Loucy (cell line): ENCODE results near the gene KCNJ12.

Source experiments
- H2AFZ ChIP-seq: fragments of 200-600 bp; sonication (generic); 2 replicates; pipeline ENCODE4 v1.6.0; 2016; ENCODE audit warnings: antibody characterized with exemption, mild to moderate bottlenecking, low read length, moderate library complexity
- H3F3A ChIP-seq: fragments of 200-600 bp; 2 replicates; pipeline ENCODE4 v1.6.0; 2016; ENCODE audit warnings: antibody characterized with exemption, low read depth, mild to moderate bottlenecking
- H3K27me3 ChIP-seq: fragments of 200-600 bp; sonication (generic); 2 replicates; pipeline ENCODE4 v1.6.1; 2014; ENCODE audit warnings: low read length, mild to moderate bottlenecking; ENCODE audit not compliant: insufficient read depth, poor library complexity, severe bottlenecking
- H3K36me3 ChIP-seq: fragments of 200-600 bp; sonication (generic); 2 replicates; pipeline ENCODE4 v1.6.1; 2016; ENCODE audit warnings: low read length; ENCODE audit not compliant: insufficient read depth
- H3K4me1 ChIP-seq: fragments of 200-600 bp; sonication (generic); 2 replicates; pipeline ENCODE4 v1.5.1; 2014; ENCODE audit warnings: low read length, mild to moderate bottlenecking; ENCODE audit not compliant: insufficient read depth, poor library complexity, severe bottlenecking
- H3K4me2 ChIP-seq: fragments of 200-600 bp; sonication (generic); 2 replicates; pipeline ENCODE4 v1.6.0; 2014; ENCODE audit warnings: antibody characterized with exemption, low read length, low read depth, mild to moderate bottlenecking; ENCODE audit not compliant: poor library complexity, severe bottlenecking
- H3K4me3 ChIP-seq: fragments of 200-600 bp; sonication (generic); 2 replicates; pipeline ENCODE4 v1.5.1; 2014; ENCODE audit warnings: low read length, mild to moderate bottlenecking, mixed read lengths; ENCODE audit not compliant: poor library complexity, severe bottlenecking
- H3K79me2 ChIP-seq: fragments of 200-600 bp; sonication (generic); 2 replicates; pipeline ENCODE4 v1.6.1; 2014; ENCODE audit warnings: low read length; ENCODE audit not compliant: insufficient read depth
- H3K9ac ChIP-seq: fragments of 200-600 bp; sonication (generic); 2 replicates; pipeline ENCODE4 v1.6.0; 2014; ENCODE audit warnings: mild to moderate bottlenecking, low read depth, low read length, moderate library complexity; ENCODE audit not compliant: poor library complexity, severe bottlenecking
- H3K9me2 ChIP-seq: fragments of 200-600 bp; sonication (generic); replicated peaks from 2 replicates; pipeline ENCODE4 v1.6.1; 2016; ENCODE audit warnings: low read depth, low read length, mixed read lengths
- H3K9me3 ChIP-seq: fragments of 200-600 bp; sonication (generic); 2 replicates; pipeline ENCODE4 v1.6.1; 2014; ENCODE audit warnings: mild to moderate bottlenecking, antibody characterized with exemption, low read length, low read depth; ENCODE audit not compliant: insufficient read depth
- H4K20me1 ChIP-seq: fragments of 200-600 bp; sonication (generic); 2 replicates; pipeline ENCODE4 v1.6.0; 2014; ENCODE audit warnings: antibody characterized with exemption, low read length, mild to moderate bottlenecking; ENCODE audit not compliant: insufficient read depth, poor library complexity, severe bottlenecking
- CTCF ChIP-seq: fragments of 200-600 bp; sonication (generic); conservative IDR thresholded peaks from 2 replicates; pipeline ENCODE4 v1.5.1; 2014; ENCODE audit warnings: mild to moderate bottlenecking, antibody characterized with exemption, low read length
- EZH2phosphoT487 ChIP-seq: fragments of 200-600 bp; IDR thresholded peaks from 2 replicates; pipeline ENCODE4 v1.6.1; 2018; ENCODE audit warnings: antibody characterized with exemption, mild to moderate bottlenecking, moderate library complexity, borderline replicate concordance

Gene KCNJ12

GRCh38 chr17:21467739-21468490 lies 91.8 kb downstream of the KCNJ12 start:
- H3K4me1 ChIP-seq: no peaks in the 10 kb centered on the region
- H3K9ac ChIP-seq: no peak overlapping the region
- H3K4me3 ChIP-seq: no peak overlapping the region
- no peaks in the 10 kb centered on the region for H3K36me3 ChIP-seq
- H3K9me3 ChIP-seq: no peaks in the 10 kb centered on the region
- no peak overlapping the region for H3K4me2 ChIP-seq
- H2AFZ ChIP-seq: no peak overlapping the region
- H3K79me2 ChIP-seq: no peaks in the 10 kb centered on the region
- TF ChIP-seq CTCF: no peak
- TF ChIP-seq EZH2phosphoT487: no peak
- no peaks in the 10 kb centered on the region for H3F3A ChIP-seq
- no peaks in the 10 kb centered on the region for H3K9me2 ChIP-seq
- H4K20me1 ChIP-seq: no peaks in the 10 kb centered on the region
- no peaks in the 10 kb centered on the region for H3K27me3 ChIP-seq
